Transverse colon (tissue), 4 donors: ENCODE data around the gene IL1B. TPM values are rescaled to one million over a fixed set of nuclear protein-coding genes. Genes with fewer than 3 reads are reported as not detected.

Source experiments
- DNase-seq: peaks from one replicate; pipeline ENCODE4 v3.0.0-alpha.2; 2019
- H3K27ac ChIP-seq, 4 donors: fragments of 200-600 bp; sonication (generic); 2 replicates each; pipeline ENCODE4 v1.5.1; 2016 to 2018; ENCODE audit warnings: inconsistent platforms in 4 of 4
- H3K27me3 ChIP-seq: fragments of 200-600 bp; sonication (generic); 2 replicates; pipeline ENCODE4 v1.5.1; 2017; ENCODE audit warnings: inconsistent platforms
- H3K36me3 ChIP-seq, 4 donors: fragments of 200-600 bp; sonication (generic); 2 replicates each; pipeline ENCODE4 v1.5.1; 2017 to 2019; ENCODE audit warnings: inconsistent platforms in 4 of 4
- H3K4me1 ChIP-seq, 4 donors: fragments of 200-600 bp; sonication (generic); 2 replicates each; pipeline ENCODE4 v1.5.1; 2017 to 2020; ENCODE audit warnings: inconsistent platforms in 4 of 4
- H3K4me3 ChIP-seq, 4 donors: fragments of 200-600 bp; sonication (generic); 1 replicate in 1 of 4; 2 replicates in 3 of 4; pipeline versions ENCODE4 v1.5.1 to v1.6.1; 2017 to 2019; ENCODE audit warnings: inconsistent platforms in 4 of 4
- H3K9me3 ChIP-seq, 2 donors: fragments of 200-600 bp; sonication (generic); 2 replicates each; pipeline ENCODE4 v1.5.1; 2017 to 2019; ENCODE audit warnings: inconsistent platforms in 2 of 2
- EP300 ChIP-seq: sonication (generic); formaldehyde crosslinking; IDR thresholded peaks from one replicate; pipeline ENCODE4 v1.6.1; 2017; ENCODE audit warnings: antibody characterized with exemption, low read depth
- POLR2A ChIP-seq: fragments of 450-650 bp; IDR thresholded peaks from one replicate; pipeline ENCODE4 v1.6.1; 2016; ENCODE audit warnings: antibody characterized with exemption, mild to moderate bottlenecking, moderate library complexity
- POLR2AphosphoS5 ChIP-seq, 3 donors: sonication (generic); formaldehyde crosslinking; IDR thresholded peaks; one replicate each; pipeline ENCODE4 v1.6.1; 2016; ENCODE audit warnings: antibody characterized with exemption in 3 of 3
- whole genome bisulfite sequencing, 2 donors: methylation state at CpG; one replicate each; pipeline ENCODE4 v1.1.5; 2018; ENCODE audit warnings: low coverage in 1 of 2; 5-methylcytosine and 5-hydroxymethylcytosine counted together
- in situ Hi-C, 4 donors: fragments of 200-750 bp; cut with MboI; loops; one replicate each; pipeline versions ENCODE4 v1.15.0 to v1.15.1; 2017; ENCODE audit warnings: low sequenced_read_pairs in 3 of 4, low pct_ligation_motif_present in 1 of 4, low pct_unique_long_range_greater_than_20kb in 1 of 4
- intact Hi-C: fragments of 100-400 bp; cut with DNase I; formaldehyde crosslinking; loops from one replicate; pipeline ENCODE4 v1.15.1; 2023; ENCODE audit warnings: low total_unique reads
- total RNA-seq, 4 donors: library from RNA; depleted of rRNA; stranded (reverse); fragments of >200 nt; gene quantifications; one replicate each; pipeline ENCODE4 v1.1.0, GENCODE V29; 2016
- TF ChIP-seq, protein P1 (sequence below), 5 experiments: fragments of 200-600 bp in 3 of 5; fragments of 450-650 bp in 2 of 5; sonication (generic) in 3 of 5; IDR thresholded peaks; 1 replicate in 2 of 5; 2 replicates in 3 of 5; pipeline ENCODE4 v1.5.1; 2016 to 2017; ENCODE audit warnings: antibody characterized with exemption in 5 of 5, inconsistent platforms in 3 of 5, mild to moderate bottlenecking in 2 of 5, moderate library complexity in 1 of 5

The IL1B gene
- total RNA-seq, 4 donors from 2014 or later = 1.9 to 7.1 (median 4.6) TPM; not detected in 1

DNA sequence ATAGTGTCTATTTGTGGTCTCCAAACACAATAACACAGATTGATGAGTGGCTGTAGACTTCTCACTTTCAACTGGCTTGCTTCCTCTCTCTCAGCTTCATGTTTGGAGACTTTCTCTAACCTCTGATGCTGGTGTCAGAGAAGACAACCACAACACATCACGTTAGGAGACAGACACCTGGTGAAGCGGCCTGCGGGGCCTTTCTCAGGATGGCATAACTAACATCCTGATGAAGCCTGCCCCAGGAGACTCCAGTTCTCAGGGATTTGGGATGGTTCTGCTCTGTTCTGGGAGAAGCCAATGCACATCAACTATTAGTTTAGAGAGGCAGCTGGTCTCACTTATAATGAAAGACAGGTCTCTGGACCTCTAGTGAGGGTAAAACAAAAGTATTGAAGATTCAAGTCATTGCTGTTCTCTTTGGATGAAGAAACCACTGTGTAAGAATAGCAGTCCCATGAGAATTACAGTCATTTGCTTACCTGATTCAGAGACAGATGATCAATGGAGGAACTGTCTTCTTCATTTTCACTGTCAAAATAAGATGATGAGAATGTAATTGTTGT is 54.3 kb downstream of the IL1B start:
- WGBS, 2 donors = 81% methylated on average over 3 of the region's 3 CpGs; no CpG with 5 or more reads in 1 of the 2 donors
- in situ Hi-C loops (no loop called here), intact Hi-C loops (no loop called here)
- DNase-seq = no peak
- Histone ChIP-seq H3K4me3 (no peak overlapping the region), H3K4me1 (peaks cover 0 to 5% (median 0%) of the 10 kb centered on the region in 4 donors), H3K27me3 (no peaks in the 10 kb centered on the region), H3K36me3 (no peaks in the 10 kb centered on the region), H3K27ac (no peak overlapping the region), H3K9me3 (no peaks in the 10 kb centered on the region)
- no peak for TF ChIP-seq EP300
- TF ChIP-seq POLR2AphosphoS5 (IDR thresholded peaks at IDR 0.05) = no peak
- TF ChIP-seq POLR2A = no peak
- TF ChIP-seq, protein P1, sequence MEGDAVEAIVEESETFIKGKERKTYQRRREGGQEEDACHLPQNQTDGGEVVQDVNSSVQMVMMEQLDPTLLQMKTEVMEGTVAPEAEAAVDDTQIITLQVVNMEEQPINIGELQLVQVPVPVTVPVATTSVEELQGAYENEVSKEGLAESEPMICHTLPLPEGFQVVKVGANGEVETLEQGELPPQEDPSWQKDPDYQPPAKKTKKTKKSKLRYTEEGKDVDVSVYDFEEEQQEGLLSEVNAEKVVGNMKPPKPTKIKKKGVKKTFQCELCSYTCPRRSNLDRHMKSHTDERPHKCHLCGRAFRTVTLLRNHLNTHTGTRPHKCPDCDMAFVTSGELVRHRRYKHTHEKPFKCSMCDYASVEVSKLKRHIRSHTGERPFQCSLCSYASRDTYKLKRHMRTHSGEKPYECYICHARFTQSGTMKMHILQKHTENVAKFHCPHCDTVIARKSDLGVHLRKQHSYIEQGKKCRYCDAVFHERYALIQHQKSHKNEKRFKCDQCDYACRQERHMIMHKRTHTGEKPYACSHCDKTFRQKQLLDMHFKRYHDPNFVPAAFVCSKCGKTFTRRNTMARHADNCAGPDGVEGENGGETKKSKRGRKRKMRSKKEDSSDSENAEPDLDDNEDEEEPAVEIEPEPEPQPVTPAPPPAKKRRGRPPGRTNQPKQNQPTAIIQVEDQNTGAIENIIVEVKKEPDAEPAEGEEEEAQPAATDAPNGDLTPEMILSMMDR (IDR thresholded peaks at IDR 0.05) = no peak

Other genes with a start within 250 kb of the IL1B start
- gene SLC20A1, start 190.8 kb downstream of the IL1B start, total RNA-seq = 100 to 1,000 TPM in 3 of 4 donors, 1 to 10 TPM in 1; 9.4 to 173 (median 148) TPM
- gene NT5DC4, start 115.8 kb downstream of the IL1B start, total RNA-seq = not detected
- 10 to 100 TPM in 1 of 4 donors, 1 to 10 TPM in 1, under 1 TPM in 1, not detected in 1; 0.64 to 33.0 (median 2.2) TPM for gene CKAP2L, start 72.2 kb downstream of the IL1B start, total RNA-seq
- not detected for gene IL1A, start 52.3 kb downstream of the IL1B start, total RNA-seq
- gene IL37, start 74.4 kb upstream of the IL1B start, total RNA-seq = 1 to 10 TPM in 2 of 4 donors, not detected in 2; 1.1 to 2.6 TPM
- 1 to 10 TPM in 1 of 4 donors, not detected in 3; 2.8 TPM for gene IL36G, start 141.2 kb upstream of the IL1B start, total RNA-seq
- not detected for gene IL36A, start 168.7 kb upstream of the IL1B start, total RNA-seq
- gene IL36B, start 216.1 kb upstream of the IL1B start, total RNA-seq = not detected
- gene IL36RN, start 222.4 kb upstream of the IL1B start, total RNA-seq = not detected
- gene IL1F10, start 231.2 kb upstream of the IL1B start, total RNA-seq = not detected